ENCODE measurements around the gene CNN2. TPM values are rescaled to one million over a fixed set of nuclear protein-coding genes. Genes with fewer than 3 reads are reported as not detected.

The CNN2 gene
- total RNA-seq, 3 donors from 2014 or later (not counting 1 experiment from before 2014, with no cell fraction given) = 163 to 276 (median 179) TPM

DNA sequence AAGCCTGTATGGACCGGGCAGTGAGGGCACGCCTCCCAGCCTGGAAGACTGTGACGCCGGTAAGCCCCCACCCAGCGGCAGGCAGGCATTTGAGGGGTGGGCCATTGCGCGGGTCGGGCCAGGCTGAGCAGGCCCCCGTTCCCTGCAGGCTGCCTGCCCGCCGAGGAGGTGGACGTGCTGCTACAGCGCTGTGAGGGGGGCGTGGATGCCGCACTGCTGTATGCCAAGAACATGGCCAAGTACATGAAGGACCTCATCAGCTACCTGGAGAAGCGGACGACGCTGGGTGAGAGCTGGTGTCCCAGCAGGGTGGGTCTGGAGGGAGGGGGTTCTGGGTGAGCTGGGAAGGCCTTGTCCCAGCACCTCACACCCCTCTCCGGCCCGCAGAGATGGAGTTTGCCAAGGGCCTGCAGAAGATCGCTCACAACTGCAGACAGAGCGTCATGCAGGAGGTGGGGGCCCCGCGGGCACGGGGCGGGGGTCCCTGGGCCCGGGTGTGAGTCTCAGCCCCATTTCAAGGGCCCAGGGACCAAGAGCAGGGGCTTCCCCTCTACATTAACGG is 47.6 kb downstream of the CNN2 start:
- H3K4me3 Mint-ChIP-seq = peak overlapping the region; percentile 49
- H3K27ac Mint-ChIP-seq = peak overlapping the region; percentile 73 to 91
- no peak overlapping the region for H3K4me3 ChIP-seq (ENCODE audit: low read length)
- H3K27me3 ChIP-seq (ENCODE audit: control insufficient read depth, insufficient read depth, low read length) = no peaks in the 10 kb centered on the region
- peaks cover 7% of the 10 kb centered on the region for H3K36me3 Mint-ChIP-seq
- TF ChIP-seq, protein P1, sequence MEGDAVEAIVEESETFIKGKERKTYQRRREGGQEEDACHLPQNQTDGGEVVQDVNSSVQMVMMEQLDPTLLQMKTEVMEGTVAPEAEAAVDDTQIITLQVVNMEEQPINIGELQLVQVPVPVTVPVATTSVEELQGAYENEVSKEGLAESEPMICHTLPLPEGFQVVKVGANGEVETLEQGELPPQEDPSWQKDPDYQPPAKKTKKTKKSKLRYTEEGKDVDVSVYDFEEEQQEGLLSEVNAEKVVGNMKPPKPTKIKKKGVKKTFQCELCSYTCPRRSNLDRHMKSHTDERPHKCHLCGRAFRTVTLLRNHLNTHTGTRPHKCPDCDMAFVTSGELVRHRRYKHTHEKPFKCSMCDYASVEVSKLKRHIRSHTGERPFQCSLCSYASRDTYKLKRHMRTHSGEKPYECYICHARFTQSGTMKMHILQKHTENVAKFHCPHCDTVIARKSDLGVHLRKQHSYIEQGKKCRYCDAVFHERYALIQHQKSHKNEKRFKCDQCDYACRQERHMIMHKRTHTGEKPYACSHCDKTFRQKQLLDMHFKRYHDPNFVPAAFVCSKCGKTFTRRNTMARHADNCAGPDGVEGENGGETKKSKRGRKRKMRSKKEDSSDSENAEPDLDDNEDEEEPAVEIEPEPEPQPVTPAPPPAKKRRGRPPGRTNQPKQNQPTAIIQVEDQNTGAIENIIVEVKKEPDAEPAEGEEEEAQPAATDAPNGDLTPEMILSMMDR (IDR thresholded peaks at IDR 0.05) = no peak
- intact Hi-C loops (cut with micrococcal nuclease) = no loop called here
- peak overlapping the region; percentile 52 for H3K27ac ChIP-seq (ENCODE audit: low read length)
- no peaks in the 10 kb centered on the region for H3K9me3 Mint-ChIP-seq
- DNase-seq (no peak), ATAC-seq (no peak)
- H3K27me3 Mint-ChIP-seq (ENCODE audit: low read depth in 2 of 2) = no peaks in the 10 kb centered on the region
- H3K36me3 ChIP-seq (ENCODE audit: control insufficient read depth, insufficient read depth, low read length) = peaks cover 70% of the 10 kb centered on the region
- H3K4me1 ChIP-seq (ENCODE audit: control insufficient read depth, insufficient read depth, low read length) = peaks cover 93% of the 10 kb centered on the region
- peaks cover 35 to 43% of the 10 kb centered on the region in 2 donors for H3K4me1 Mint-ChIP-seq
- H3K9me3 ChIP-seq (ENCODE audit: control insufficient read depth, insufficient read depth, low read length) = no peaks in the 10 kb centered on the region
- 64% methylated on average over 26 of the region's 28 CpGs for WGBS (ENCODE audit: insufficient coverage)

DNA sequence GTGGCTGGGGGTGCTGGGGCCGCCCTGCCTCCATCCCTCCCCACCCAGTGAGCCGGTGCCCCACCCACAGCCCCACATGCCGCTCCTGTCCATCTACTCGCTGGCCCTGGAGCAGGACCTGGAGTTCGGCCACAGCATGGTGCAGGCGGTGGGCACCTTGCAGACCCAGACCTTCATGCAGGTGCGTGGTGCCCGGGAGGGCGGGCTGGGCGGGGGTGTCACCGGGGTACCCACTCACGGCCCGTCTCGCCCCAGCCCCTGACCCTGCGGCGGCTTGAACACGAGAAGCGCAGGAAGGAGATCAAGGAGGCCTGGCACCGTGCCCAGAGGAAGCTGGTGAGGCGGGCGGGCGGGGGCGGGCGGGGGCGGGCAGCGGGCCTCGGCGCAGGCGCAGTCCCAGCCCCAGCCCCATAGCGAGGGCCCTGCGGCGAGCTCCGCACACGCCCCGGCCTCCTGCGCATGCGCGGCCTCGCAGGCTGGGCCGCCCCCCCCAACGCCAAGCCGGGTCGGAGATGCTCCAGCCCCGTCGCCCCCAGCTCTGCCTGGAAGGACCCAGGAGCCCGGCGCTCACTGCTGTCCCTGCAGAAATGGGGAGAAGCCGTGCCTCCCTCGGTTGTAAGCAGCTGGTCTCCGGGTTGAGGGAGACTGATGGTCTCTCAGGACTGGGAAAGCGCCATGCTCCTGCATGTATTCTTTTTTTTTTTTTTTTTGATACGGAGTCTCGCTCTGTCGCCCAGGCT is 48.3 kb downstream of the CNN2 start:
- Mint-ChIP-seq H3K36me3 (peaks cover 7% of the 10 kb centered on the region), H3K4me3 (peak overlapping the region; percentile 84), H3K27me3 (ENCODE audit: low read depth in 2 of 2) (no peaks in the 10 kb centered on the region), H3K9me3 (no peaks in the 10 kb centered on the region), H3K4me1 (peaks cover 30 to 38% of the 10 kb centered on the region in 2 donors), H3K27ac (peak overlapping the region; percentile 93 to 95)
- H3K9me3 ChIP-seq (ENCODE audit: control insufficient read depth, insufficient read depth, low read length) = no peaks in the 10 kb centered on the region
- ATAC-seq = peak; percentile 42 to 72 (median 59)
- peak overlapping the region; percentile 52 for H3K27ac ChIP-seq (ENCODE audit: low read length)
- TF ChIP-seq, protein P1 (IDR thresholded peaks at IDR 0.05) = no peak
- WGBS (ENCODE audit: insufficient coverage) = 4% methylated on average over 53 of the region's 54 CpGs
- H3K4me3 ChIP-seq (ENCODE audit: low read length) = no peak overlapping the region
- peaks cover 71% of the 10 kb centered on the region for H3K36me3 ChIP-seq (ENCODE audit: control insufficient read depth, insufficient read depth, low read length)
- peaks cover 93% of the 10 kb centered on the region for H3K4me1 ChIP-seq (ENCODE audit: control insufficient read depth, insufficient read depth, low read length)
- H3K27me3 ChIP-seq (ENCODE audit: control insufficient read depth, insufficient read depth, low read length) = no peaks in the 10 kb centered on the region
- DNase-seq = peak; percentile 84 to 99
- intact Hi-C loops (cut with micrococcal nuclease) = no loop called here

DNA sequence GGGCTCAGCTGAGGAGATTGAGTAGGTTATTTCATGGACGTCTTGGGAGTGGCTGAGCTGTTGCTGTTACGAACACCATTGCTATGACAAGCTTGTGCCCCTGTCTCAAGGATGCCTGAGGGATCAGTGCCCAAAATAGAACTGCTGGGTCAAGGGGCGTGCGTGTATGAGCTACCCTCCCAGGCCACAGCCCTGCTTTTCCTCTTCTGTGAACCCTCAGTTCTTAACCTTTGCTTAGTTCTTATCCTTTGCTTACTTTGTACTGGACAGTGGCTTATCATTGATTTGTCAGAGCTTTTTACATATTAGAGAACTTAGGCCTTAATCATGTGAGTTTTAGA is 49.6 kb downstream of the CNN2 start:
- Mint-ChIP-seq H3K4me3 (peak overlapping the region; percentile 84), H3K4me1 (peaks cover 30 to 39% of the 10 kb centered on the region in 2 donors), H3K9me3 (no peaks in the 10 kb centered on the region), H3K27me3 (ENCODE audit: low read depth in 2 of 2) (no peaks in the 10 kb centered on the region), H3K36me3 (peaks cover 7% of the 10 kb centered on the region), H3K27ac (peak overlapping the region; percentile 93 to 95)
- peak overlapping the region; percentile 94 for H3K27ac ChIP-seq (ENCODE audit: low read length)
- TF ChIP-seq, protein P1 (IDR thresholded peaks at IDR 0.05) = no peak
- 67% methylated on average over 4 of the region's 4 CpGs for WGBS (ENCODE audit: insufficient coverage)
- H3K9me3 ChIP-seq (ENCODE audit: control insufficient read depth, insufficient read depth, low read length) = no peaks in the 10 kb centered on the region
- ATAC-seq = no peak
- no peak overlapping the region for H3K4me3 ChIP-seq (ENCODE audit: low read length)
- H3K27me3 ChIP-seq (ENCODE audit: control insufficient read depth, insufficient read depth, low read length) = no peaks in the 10 kb centered on the region
- peaks cover 93% of the 10 kb centered on the region for H3K4me1 ChIP-seq (ENCODE audit: control insufficient read depth, insufficient read depth, low read length)
- intact Hi-C loops (cut with micrococcal nuclease) = loop anchor here (2.0 kb wide), 1 partner anchor 17 kb away; no protein-coding TSS in a partner anchor
- H3K36me3 ChIP-seq (ENCODE audit: control insufficient read depth, insufficient read depth, low read length) = peaks cover 75% of the 10 kb centered on the region
- DNase-seq = peak in 1 of 2 donors; percentile 42

Measured in natural killer cell (primary cell).